Hematopoietic multipotent progenitor cell treated with erythropoietin and hydrocortisone succinate and interleukin-3 and kit ligand, for 4 days (in vitro differentiated cells): ENCODE data around the gene GLCE.

Experiments used
- DNase-seq: peaks from one replicate; pipeline ENCODE4 v3.0.0-alpha.2; 2015

Gene GLCE

DNA sequence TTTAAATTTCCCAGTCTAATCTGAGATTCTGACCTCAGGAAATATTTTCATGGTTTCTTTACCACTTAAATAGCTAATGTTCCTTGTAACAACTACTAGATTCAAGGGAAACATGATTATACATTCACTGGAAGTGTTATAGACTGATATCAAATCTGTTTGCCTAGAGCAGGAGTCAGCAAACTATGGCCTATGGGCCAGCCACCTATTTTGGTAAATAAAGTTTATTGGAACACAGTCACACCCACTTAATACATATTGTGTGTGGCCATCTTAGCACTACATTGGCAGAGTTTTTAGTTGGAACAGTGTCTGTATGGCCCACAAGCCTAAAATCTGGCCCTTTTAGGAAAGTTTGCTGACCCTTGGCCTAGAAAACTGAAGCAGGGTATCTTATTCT lies 50.1 kb downstream of the GLCE start:
- DNase-seq: no peak

GRCh38 chr15:69213786-69214185 lies 53.4 kb downstream of the GLCE start:
- no peak for DNase-seq

DNA sequence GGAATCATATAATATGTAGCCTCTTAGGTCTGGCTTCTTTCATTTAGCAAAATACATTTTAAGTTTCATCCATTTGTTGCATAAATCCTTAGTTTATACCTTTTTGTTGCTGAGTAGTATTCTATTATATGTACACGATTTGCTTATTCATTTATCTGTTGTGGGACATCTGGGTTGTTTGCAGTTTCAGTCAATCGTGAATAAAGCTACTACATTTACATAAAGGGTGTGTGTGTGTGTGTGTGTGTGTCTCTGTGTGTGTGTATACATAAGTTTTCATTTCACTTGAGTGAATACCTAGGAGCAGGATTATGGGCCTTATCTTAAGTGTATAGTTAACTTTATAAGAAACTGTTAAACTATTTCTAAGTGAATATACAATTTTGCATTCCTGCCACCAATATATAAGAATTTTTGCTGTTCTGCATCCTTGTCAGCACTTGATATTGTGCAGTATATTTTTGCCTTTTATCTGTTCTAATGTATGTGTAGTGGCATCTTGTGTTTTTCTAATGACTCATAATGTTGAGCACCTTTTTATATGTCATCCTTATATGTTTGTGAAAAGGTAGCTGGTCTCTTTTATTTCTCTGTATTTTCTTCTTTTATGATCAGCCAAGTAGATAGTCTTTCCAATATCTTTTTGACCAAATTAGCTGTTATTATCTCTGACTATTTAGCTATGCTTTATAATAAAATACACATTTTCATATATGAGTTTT lies 55.0 kb downstream of the GLCE start:
- DNase-seq: no peak

- DNase-seq: no peak
Observed at GRCh38 chr15:69217381-69217780, 56.9 kb downstream of the GLCE start.

DNA sequence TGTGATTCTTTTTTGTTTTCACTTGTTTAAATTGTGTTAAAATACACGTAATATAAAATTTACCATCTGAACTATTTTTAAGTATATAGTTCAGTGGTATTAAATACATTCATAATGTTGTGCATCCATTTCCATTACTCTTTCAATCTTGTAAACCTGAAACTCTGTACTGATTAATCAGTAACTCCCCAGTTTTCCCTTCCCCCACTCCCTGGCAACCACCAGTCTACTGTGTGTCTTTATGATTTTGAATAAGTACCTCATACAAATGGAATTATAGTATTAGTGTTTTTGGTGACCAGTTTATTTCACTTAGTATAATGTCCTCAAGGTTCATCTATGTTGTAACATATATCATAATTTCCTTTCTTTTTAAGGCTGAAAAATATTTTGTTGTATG lies 59.3 kb downstream of the GLCE start:
- no peak for DNase-seq

- DNase-seq: no peak
Observed at GRCh38 chr15:69222002-69222474, 61.6 kb downstream of the GLCE start.

- no peak for DNase-seq
Observed at GRCh38 chr15:69223083-69223813, 62.8 kb downstream of the GLCE start.

GRCh38 chr15:69224383-69224782 lies 63.9 kb downstream of the GLCE start:
- peak; percentile 8 for DNase-seq

GRCh38 chr15:69225355-69226022 lies 65.1 kb downstream of the GLCE start:
- DNase-seq: peak; percentile 76

GRCh38 chr15:69226023-69226355 lies 65.6 kb downstream of the GLCE start:
- no peak for DNase-seq

- DNase-seq: no peak
Observed at GRCh38 chr15:69232144-69232543, 71.7 kb downstream of the GLCE start.

DNA sequence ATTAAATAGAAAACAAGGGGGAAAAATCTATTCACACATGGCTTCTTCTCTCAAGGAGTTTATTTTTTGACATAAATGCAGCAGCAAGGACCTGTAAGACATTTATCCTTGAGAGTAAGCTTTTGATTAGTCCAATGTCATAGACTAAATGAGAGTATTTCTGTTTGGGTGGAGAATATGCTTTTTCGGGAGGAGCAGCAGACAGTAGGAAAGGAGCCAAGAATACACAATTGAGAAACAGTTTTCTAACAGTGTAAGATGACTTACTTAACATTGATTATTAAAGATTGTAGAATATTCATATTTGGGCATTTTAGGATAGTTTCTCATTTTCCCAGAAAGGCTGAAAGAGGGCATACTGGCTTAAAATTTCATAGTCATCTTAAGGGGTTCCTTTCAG lies 72.3 kb downstream of the GLCE start:
- DNase-seq: no peak

- DNase-seq: no peak
Observed at GRCh38 chr15:69234676-69235075, 74.2 kb downstream of the GLCE start.

DNA sequence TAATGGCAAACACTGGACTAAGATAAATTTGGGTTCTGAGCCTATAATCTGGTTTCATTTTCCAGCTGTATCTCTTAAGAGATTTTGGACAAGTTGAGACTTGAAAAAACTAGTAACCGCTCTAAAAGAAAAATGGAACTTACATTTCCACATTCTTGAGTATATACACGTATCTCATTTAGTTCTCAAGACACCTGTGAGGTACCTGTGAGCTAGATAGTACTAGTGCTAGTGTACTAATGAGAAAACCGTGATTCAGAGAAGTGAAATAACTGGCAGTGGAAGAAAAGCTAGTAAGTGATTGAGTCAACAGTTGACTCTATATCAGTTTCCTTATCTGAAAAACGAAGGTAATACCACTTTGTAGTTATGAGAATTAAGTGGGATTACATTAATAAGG lies 76.1 kb downstream of the GLCE start:
- DNase-seq: no peak

GRCh38 chr15:69237718-69238117 lies 77.3 kb downstream of the GLCE start:
- no peak for DNase-seq

- no peak for DNase-seq
Observed at GRCh38 chr15:69244798-69245197, 84.4 kb downstream of the GLCE start.

DNA sequence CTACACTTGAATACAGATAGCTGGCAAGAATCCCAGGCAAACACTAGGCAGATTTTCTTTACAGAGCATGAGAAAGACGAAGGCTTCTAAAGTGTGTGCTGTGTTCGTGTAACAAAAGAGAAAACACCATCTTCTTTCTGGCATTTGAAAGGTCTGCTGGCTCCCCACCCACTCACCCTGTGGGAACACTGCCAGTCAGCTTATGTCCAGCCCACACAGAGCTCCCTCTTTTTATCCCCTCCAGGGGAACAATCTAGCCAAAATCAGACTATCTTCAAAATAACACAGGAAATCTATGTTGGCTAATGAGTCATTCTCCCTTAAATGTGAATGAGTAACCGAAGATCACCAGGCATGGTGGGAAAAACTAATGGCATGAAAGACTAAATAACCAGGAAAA lies 92.7 kb downstream of the GLCE start:
- DNase-seq: no peak

- peak; percentile 77 for DNase-seq
Observed at GRCh38 chr15:69265347-69265955, 105.0 kb downstream of the GLCE start.

- no peak for DNase-seq
Observed at GRCh38 chr15:69271217-69271616, 110.8 kb downstream of the GLCE start.

- no peak for DNase-seq
Observed at GRCh38 chr15:69272139-69272538, 111.7 kb downstream of the GLCE start.

DNA sequence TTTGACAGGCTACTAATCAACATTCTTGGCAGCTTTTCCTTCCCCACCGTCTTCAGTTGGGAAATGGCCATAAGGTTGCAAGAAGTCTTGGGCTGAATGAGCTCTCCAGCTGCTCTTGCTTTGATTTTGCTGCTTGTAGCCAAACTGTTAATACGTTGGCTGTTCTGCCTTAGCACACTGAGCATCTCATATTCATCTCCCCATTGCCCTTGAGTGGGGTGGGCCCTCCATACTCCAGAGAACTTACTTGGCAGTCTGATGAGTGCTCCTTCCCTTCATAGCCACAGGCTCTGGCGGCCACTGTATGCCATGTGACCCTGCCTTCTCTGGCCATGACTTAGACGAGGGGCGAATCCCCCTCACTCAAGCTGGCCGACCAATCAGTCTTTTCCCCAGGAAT lies 112.5 kb downstream of the GLCE start:
- no peak for DNase-seq

DNA sequence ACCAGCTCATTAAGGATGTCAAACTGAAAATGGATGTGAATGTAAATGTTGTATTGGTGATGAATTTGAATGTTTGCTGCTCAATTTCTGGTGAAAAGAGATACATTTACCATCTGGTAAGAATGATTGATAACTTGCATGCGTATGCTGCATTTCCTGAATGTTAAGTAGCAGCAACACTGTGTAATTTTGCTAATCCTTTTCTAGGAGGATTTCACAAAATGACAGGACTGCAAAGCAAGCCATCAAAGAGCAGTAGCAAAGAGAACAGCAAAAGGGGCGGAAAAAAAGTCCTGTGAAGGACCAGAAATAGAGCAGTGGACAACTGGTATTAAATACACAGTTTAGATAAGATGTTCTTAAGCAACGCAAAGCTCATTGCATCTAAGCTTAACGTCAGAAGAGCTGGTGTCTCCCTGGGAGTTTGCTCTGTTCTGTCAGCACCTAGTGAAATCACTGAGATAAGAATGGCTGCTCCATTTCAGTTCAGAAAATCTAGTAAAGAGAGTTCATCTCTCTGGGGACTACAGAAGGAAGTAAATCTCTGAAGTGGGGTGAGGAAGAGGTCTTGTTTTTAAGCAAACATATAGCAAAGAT lies 114.7 kb downstream of the GLCE start:
- no peak for DNase-seq

DNA sequence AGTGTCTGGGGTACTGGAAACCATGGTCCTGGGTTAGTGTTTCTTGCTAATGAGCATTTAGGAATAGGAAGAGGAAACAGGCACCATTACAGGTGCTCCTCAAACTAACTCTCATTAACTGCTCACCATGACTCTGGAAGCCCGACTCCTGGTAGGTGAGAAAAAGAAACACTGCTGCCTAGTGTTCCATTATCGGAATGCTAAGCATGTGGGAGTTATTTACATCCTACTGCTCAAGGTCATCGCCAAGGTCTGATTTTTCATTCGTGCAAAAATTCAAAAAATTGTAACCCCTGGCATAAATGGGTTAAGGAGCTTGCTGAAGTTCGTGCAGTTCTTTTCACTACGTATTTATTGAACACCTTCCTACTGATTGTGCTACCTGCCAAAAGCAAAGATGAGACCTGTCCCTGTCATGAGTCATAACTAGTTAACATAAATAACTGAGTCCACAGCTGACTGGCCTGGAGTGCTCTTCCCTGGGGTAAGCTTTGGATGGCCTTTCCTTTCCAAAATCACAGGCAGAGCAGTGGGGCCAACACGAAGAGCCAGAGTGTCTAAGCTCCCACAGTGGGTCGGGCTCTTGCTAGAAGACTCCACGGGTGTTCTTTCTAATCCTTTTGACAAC lies 115.6 kb downstream of the GLCE start:
- DNase-seq: no peak
